Progenitor cell of endocrine pancreas (in vitro differentiated cells): ENCODE results near the gene ABHD17C. TPM values are rescaled to one million over a fixed set of nuclear protein-coding genes. Genes with fewer than 3 reads are reported as not detected.
A peak's percentile ranks its signal among the peaks of the same experiment; 100 is the strongest.

ENCODE experiments used
- DNase-seq: peaks from one replicate; pipeline ENCODE4 v3.0.0; 2021; ENCODE audit warnings: low spot score; ENCODE audit not compliant: unreplicated experiment
- H3K27ac Mint-ChIP-seq: 2 replicates; pipeline ENCODE4 v1.8.0; 2021; ENCODE audit warnings: mild to moderate bottlenecking, moderate library complexity, mixed read lengths
- H3K27me3 Mint-ChIP-seq: 2 replicates; pipeline ENCODE4 v1.8.0; 2021; ENCODE audit warnings: mixed read lengths
- H3K36me3 Mint-ChIP-seq: 2 replicates; pipeline ENCODE4 v1.8.0; 2022; ENCODE audit warnings: mixed read lengths; ENCODE audit not compliant: insufficient read depth
- H3K4me1 Mint-ChIP-seq: 2 replicates; pipeline ENCODE4 v1.8.0; 2021; ENCODE audit warnings: low read depth, mixed read lengths
- H3K4me3 Mint-ChIP-seq: 2 replicates; pipeline ENCODE4 v1.8.0; 2021; ENCODE audit warnings: low read depth, mild to moderate bottlenecking, moderate library complexity, mixed read lengths
- H3K9me3 Mint-ChIP-seq: 2 replicates; pipeline ENCODE4 v1.8.0; 2021; ENCODE audit warnings: low read depth, mixed read lengths
- total RNA-seq: library from RNA; stranded (reverse); gene quantifications from 2 replicates; pipeline ENCODE4 v1.2.1, GENCODE V29; 2021
- TF ChIP-seq, protein P1 (sequence below): fragments of 200-600 bp; sonication (generic); IDR thresholded peaks from one replicate; pipeline ENCODE4 v1.5.0; 2021; ENCODE audit warnings: antibody characterized with exemption, mild to moderate bottlenecking; ENCODE audit not compliant: unreplicated experiment

The ABHD17C gene
- total RNA-seq, 1 donor from 2014 or later: 19.8 TPM

GRCh38 chr15:80695911-80696661 is 976 bp downstream of the ABHD17C start:
- DNase-seq: no peak

GRCh38 chr15:80697075-80697685 is 2.1 kb downstream of the ABHD17C start:
- TF ChIP-seq, protein P1, sequence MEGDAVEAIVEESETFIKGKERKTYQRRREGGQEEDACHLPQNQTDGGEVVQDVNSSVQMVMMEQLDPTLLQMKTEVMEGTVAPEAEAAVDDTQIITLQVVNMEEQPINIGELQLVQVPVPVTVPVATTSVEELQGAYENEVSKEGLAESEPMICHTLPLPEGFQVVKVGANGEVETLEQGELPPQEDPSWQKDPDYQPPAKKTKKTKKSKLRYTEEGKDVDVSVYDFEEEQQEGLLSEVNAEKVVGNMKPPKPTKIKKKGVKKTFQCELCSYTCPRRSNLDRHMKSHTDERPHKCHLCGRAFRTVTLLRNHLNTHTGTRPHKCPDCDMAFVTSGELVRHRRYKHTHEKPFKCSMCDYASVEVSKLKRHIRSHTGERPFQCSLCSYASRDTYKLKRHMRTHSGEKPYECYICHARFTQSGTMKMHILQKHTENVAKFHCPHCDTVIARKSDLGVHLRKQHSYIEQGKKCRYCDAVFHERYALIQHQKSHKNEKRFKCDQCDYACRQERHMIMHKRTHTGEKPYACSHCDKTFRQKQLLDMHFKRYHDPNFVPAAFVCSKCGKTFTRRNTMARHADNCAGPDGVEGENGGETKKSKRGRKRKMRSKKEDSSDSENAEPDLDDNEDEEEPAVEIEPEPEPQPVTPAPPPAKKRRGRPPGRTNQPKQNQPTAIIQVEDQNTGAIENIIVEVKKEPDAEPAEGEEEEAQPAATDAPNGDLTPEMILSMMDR: no peak
- Mint-ChIP-seq H3K27ac (peak overlapping the region; percentile 16), H3K4me1 (peaks cover 19% of the 10 kb centered on the region), H3K36me3 (peaks cover 4% of the 10 kb centered on the region), H3K27me3 (no peaks in the 10 kb centered on the region), H3K9me3 (no peaks in the 10 kb centered on the region), H3K4me3 (peak overlapping the region; percentile 91)
- no peak for DNase-seq

More at GRCh38 chr15:80695911-80696661, 976 bp downstream of the ABHD17C start:
- Mint-ChIP-seq H3K27me3 (no peaks in the 10 kb centered on the region), H3K36me3 (peaks cover 4% of the 10 kb centered on the region), H3K4me3 (peak overlapping the region; percentile 91), H3K4me1 (peaks cover 19% of the 10 kb centered on the region), H3K9me3 (no peaks in the 10 kb centered on the region), H3K27ac (peak overlapping the region; percentile 95)
- TF ChIP-seq, protein P1: peak; percentile 18

- TF ChIP-seq, protein P1: no peak
- H3K36me3 Mint-ChIP-seq: peaks cover 4% of the 10 kb centered on the region
- no peaks in the 10 kb centered on the region for H3K27me3 Mint-ChIP-seq
- no peak overlapping the region for H3K27ac Mint-ChIP-seq
- H3K4me3 Mint-ChIP-seq: no peak overlapping the region
- peaks cover 21% of the 10 kb centered on the region for H3K4me1 Mint-ChIP-seq
- no peak for DNase-seq
- no peaks in the 10 kb centered on the region for H3K9me3 Mint-ChIP-seq
Observed at GRCh38 chr15:80698676-80699075, 3.6 kb downstream of the ABHD17C start.

- no peaks in the 10 kb centered on the region for H3K27me3 Mint-ChIP-seq
- no peaks in the 10 kb centered on the region for H3K9me3 Mint-ChIP-seq
- peaks cover 4% of the 10 kb centered on the region for H3K36me3 Mint-ChIP-seq
- no peak for DNase-seq
- no peak overlapping the region for H3K27ac Mint-ChIP-seq
- H3K4me1 Mint-ChIP-seq: peaks cover 20% of the 10 kb centered on the region
- H3K4me3 Mint-ChIP-seq: no peak overlapping the region
- TF ChIP-seq, protein P1: no peak
Observed at GRCh38 chr15:80699981-80700380, 4.9 kb downstream of the ABHD17C start.

DNA sequence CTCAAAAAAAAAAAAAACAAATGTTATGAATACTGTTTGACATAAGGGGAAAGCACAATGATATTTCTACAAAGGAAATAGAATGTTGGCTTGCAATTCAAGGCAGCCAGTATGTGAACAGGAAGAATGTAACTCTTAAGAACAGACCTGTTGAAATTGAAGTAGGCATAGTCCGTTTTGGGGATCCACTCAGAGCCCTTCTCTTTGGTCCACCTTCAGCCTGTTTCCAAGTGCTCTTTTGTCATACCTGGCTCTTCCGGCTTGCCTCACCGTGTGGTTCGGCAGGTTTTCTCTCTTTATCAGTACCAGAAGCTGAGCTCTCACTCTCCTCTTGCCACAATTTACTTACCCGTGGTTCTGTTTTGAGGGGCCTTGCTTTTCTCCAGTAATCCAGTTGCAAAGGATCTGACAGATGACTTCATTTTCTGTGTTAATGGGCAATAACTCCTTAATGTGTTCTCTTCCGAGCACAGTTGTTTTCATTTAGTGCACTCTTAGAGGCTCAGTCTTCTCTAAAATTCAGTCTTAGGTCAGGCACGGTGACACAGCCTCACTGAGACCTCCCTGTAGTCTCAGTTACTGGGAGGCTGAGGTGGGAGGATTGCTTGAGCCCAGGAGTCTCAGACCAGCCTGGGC is 6.7 kb downstream of the ABHD17C start:
- no peaks in the 10 kb centered on the region for H3K27me3 Mint-ChIP-seq
- TF ChIP-seq, protein P1: no peak
- no peak overlapping the region for H3K4me3 Mint-ChIP-seq
- DNase-seq: no peak
- no peak overlapping the region for H3K27ac Mint-ChIP-seq
- no peaks in the 10 kb centered on the region for H3K9me3 Mint-ChIP-seq
- H3K4me1 Mint-ChIP-seq: peaks cover 24% of the 10 kb centered on the region
- peaks cover 4% of the 10 kb centered on the region for H3K36me3 Mint-ChIP-seq
